Astrocyte (in vitro differentiated cells and primary cell): ENCODE measurements around the gene NPDC1.

ENCODE experiments used
- CTCF ChIP-seq: IDR thresholded peaks from 2 replicates; pipeline ENCODE4 v1.5.1; 2011; ENCODE audit warnings: low read depth, mild to moderate bottlenecking, inconsistent platforms, low read length, moderate library complexity; ENCODE audit not compliant: insufficient read depth
- EZH2 ChIP-seq: IDR thresholded peaks from 2 replicates; pipeline ENCODE4 v1.6.1; 2012; ENCODE audit warnings: mild to moderate bottlenecking, low read length, inconsistent platforms; ENCODE audit not compliant: insufficient read depth

GRCh38 chr9:137073992-137074399, 28.0 kb upstream of the NPDC1 start:
- no peak for TF ChIP-seq CTCF
- TF ChIP-seq EZH2, result no peak
